Liver (tissue), 9 donors: ENCODE measurements around the gene STK32C. TPM values are rescaled to one million over a fixed set of nuclear protein-coding genes. Genes with fewer than 3 reads are reported as not detected.
A peak's percentile ranks its signal among the peaks of the same experiment; 100 is the strongest.

Source experiments
- DNase-seq: peaks from one replicate; pipeline ENCODE4 v3.0.0-alpha.2; 2017; ENCODE audit warnings: low spot score
- H3K27ac ChIP-seq, 2 donors: one replicate each; pipeline ENCODE4 v1.7.0; 2013; ENCODE audit warnings: inconsistent platforms in 2 of 2, low read length in 2 of 2, control low read depth in 1 of 2, low read depth in 1 of 2, mild to moderate bottlenecking in 1 of 2
- H3K27me3 ChIP-seq, 4 donors: one replicate each; pipeline versions ENCODE4 v1.6.1 to v1.7.0; 2013; ENCODE audit warnings: low read length in 3 of 4, inconsistent platforms in 1 of 4, mild to moderate bottlenecking in 1 of 4, moderate library complexity in 1 of 4; ENCODE audit not compliant: control insufficient read depth in 4 of 4, insufficient read depth in 4 of 4
- H3K36me3 ChIP-seq, 4 donors: one replicate each; pipeline versions ENCODE4 v1.6.1 to v1.7.0; 2013; ENCODE audit warnings: low read length in 3 of 4, mild to moderate bottlenecking in 3 of 4, low read depth in 1 of 4, moderate library complexity in 1 of 4; ENCODE audit not compliant: control insufficient read depth in 4 of 4, insufficient read depth in 3 of 4
- H3K4me1 ChIP-seq, 4 donors: one replicate each; pipeline versions ENCODE4 v1.6.1 to v1.7.0; 2013; ENCODE audit warnings: low read length in 3 of 4, mild to moderate bottlenecking in 3 of 4, moderate library complexity in 1 of 4; ENCODE audit not compliant: control insufficient read depth in 4 of 4, insufficient read depth in 4 of 4
- H3K4me3 ChIP-seq, 3 donors: one replicate each; pipeline versions ENCODE4 v1.6.1 to v1.7.0; 2013; ENCODE audit warnings: low read length in 3 of 3, control low read depth in 1 of 3, low read depth in 1 of 3, mild to moderate bottlenecking in 1 of 3
- H3K9ac ChIP-seq, 2 donors: one replicate each; pipeline ENCODE4 v1.7.0; 2013; ENCODE audit warnings: low read length in 2 of 2, mild to moderate bottlenecking in 2 of 2, moderate library complexity in 2 of 2, control low read depth in 1 of 2, low read depth in 1 of 2
- H3K9me3 ChIP-seq, 4 donors: one replicate each; pipeline versions ENCODE4 v1.6.1 to v1.7.0; 2013; ENCODE audit warnings: low read length in 3 of 4; ENCODE audit not compliant: control insufficient read depth in 4 of 4
- EGR1 ChIP-seq, 2 donors: IDR thresholded peaks; 2 replicates each; pipeline ENCODE4 v1.6.1; 2016 to 2018; ENCODE audit warnings: antibody characterized with exemption in 2 of 2, low read depth in 2 of 2
- FOXA1 ChIP-seq: IDR thresholded peaks from 2 replicates; pipeline ENCODE4 v1.6.1; 2016; ENCODE audit warnings: antibody characterized with exemption
- GABPA ChIP-seq, 2 donors: IDR thresholded peaks in 1 of 2; conservative IDR thresholded peaks in 1 of 2; 2 replicates each; pipeline ENCODE4 v1.6.1; 2016; ENCODE audit warnings: antibody characterized with exemption in 2 of 2, mild to moderate bottlenecking in 1 of 2, moderate library complexity in 1 of 2
- HNF4G ChIP-seq: IDR thresholded peaks from 2 replicates; pipeline ENCODE4 v1.6.1; 2016; ENCODE audit warnings: antibody characterized with exemption
- JUND ChIP-seq, 2 donors: IDR thresholded peaks; 2 replicates each; pipeline ENCODE4 v1.6.1; 2016; ENCODE audit warnings: antibody characterized with exemption in 2 of 2
- RAD21 ChIP-seq, 2 donors: IDR thresholded peaks; 2 replicates each; pipeline ENCODE4 v1.6.1; 2016; ENCODE audit warnings: antibody characterized with exemption in 2 of 2, mild to moderate bottlenecking in 2 of 2
- REST ChIP-seq: IDR thresholded peaks from 2 replicates; pipeline ENCODE4 v1.6.1; 2016; ENCODE audit warnings: antibody characterized with exemption, mild to moderate bottlenecking
- RXRA ChIP-seq, 2 donors: IDR thresholded peaks; 2 replicates each; pipeline ENCODE4 v1.6.1; 2017 to 2018; ENCODE audit warnings: antibody characterized with exemption in 2 of 2, mild to moderate bottlenecking in 1 of 2
- WGBS: extraction: QIAGEN DNeasy Blood & Tissue Kit; methylation state at CpG from one replicate; pipeline ENCODE4 v1.1.7; 2013; 5-methylcytosine and 5-hydroxymethylcytosine counted together
- polyA plus RNA-seq, 2 donors: library from polyadenylated mRNA; stranded (reverse) in 1 of 2; unstranded in 1 of 2; fragments of 200-250 nt in 1 of 2; fragments of >200 nt in 1 of 2; fragmentation: Nextera tagmentation in 1 of 2; extraction: Ambion mirVana in 1 of 2; gene quantifications; one replicate each; pipeline versions ENCODE4 v1.2.1 to v1.2.3, GENCODE V29; 2013 to 2015
- total RNA-seq, 2 donors: library from RNA; depleted of rRNA; stranded (reverse); fragments of >200 nt; gene quantifications; one replicate each; pipeline ENCODE4 v1.2.3, GENCODE V29; 2014
- TF ChIP-seq, protein P1 (sequence below): IDR thresholded peaks from 2 replicates; pipeline ENCODE4 v1.6.1; 2016; ENCODE audit warnings: antibody characterized with exemption
- TF ChIP-seq, protein P2 (sequence below): IDR thresholded peaks from 2 replicates; pipeline ENCODE4 v1.6.1; 2016; ENCODE audit warnings: antibody characterized with exemption
- donor health status: healthy.
- donor health status: healthy.
- donor health status: healthy.
- donor health status: healthy.
- donor health status: healthy.

STK32C gene
- total and polyA plus RNA-seq, 4 donors, result 1.8 to 4.6 (median 2.2) TPM

GRCh38 chr10:132187430-132188138, 120.2 kb downstream of the STK32C start:
- Histone ChIP-seq H3K9ac (no peak overlapping the region), H3K9me3 (no peaks in the 10 kb centered on the region), H3K27me3 (peaks cover 0 to 10% (median 4%) of the 10 kb centered on the region in 4 donors), H3K4me3 (peak overlapping the region in 1 of 3 donors; percentile 49), H3K4me1 (peaks cover 7 to 18% (median 13%) of the 10 kb centered on the region in 4 donors), H3K27ac (no peak overlapping the region), H3K36me3 (no peaks in the 10 kb centered on the region)
- 5% methylated on average over 58 of the region's 58 CpGs for WGBS
- TF ChIP-seq GABPA (IDR thresholded peaks at IDR 0.05 in 1 of 2, conservative IDR thresholded peaks at IDR 0.05 in 1 of 2) (no peak), FOXA1 (no peak), RXRA (IDR thresholded peaks at IDR 0.05) (no peak), HNF4G (no peak), JUND (IDR thresholded peaks at IDR 0.05) (no peak)
- TF ChIP-seq, protein P1, sequence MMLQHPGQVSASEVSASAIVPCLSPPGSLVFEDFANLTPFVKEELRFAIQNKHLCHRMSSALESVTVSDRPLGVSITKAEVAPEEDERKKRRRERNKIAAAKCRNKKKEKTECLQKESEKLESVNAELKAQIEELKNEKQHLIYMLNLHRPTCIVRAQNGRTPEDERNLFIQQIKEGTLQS, result no peak
- TF ChIP-seq, protein P2, sequence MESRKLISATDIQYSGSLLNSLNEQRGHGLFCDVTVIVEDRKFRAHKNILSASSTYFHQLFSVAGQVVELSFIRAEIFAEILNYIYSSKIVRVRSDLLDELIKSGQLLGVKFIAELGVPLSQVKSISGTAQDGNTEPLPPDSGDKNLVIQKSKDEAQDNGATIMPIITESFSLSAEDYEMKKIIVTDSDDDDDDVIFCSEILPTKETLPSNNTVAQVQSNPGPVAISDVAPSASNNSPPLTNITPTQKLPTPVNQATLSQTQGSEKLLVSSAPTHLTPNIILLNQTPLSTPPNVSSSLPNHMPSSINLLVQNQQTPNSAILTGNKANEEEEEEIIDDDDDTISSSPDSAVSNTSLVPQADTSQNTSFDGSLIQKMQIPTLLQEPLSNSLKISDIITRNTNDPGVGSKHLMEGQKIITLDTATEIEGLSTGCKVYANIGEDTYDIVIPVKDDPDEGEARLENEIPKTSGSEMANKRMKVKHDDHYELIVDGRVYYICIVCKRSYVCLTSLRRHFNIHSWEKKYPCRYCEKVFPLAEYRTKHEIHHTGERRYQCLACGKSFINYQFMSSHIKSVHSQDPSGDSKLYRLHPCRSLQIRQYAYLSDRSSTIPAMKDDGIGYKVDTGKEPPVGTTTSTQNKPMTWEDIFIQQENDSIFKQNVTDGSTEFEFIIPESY, result no peak
- no peak for DNase-seq

DNA sequence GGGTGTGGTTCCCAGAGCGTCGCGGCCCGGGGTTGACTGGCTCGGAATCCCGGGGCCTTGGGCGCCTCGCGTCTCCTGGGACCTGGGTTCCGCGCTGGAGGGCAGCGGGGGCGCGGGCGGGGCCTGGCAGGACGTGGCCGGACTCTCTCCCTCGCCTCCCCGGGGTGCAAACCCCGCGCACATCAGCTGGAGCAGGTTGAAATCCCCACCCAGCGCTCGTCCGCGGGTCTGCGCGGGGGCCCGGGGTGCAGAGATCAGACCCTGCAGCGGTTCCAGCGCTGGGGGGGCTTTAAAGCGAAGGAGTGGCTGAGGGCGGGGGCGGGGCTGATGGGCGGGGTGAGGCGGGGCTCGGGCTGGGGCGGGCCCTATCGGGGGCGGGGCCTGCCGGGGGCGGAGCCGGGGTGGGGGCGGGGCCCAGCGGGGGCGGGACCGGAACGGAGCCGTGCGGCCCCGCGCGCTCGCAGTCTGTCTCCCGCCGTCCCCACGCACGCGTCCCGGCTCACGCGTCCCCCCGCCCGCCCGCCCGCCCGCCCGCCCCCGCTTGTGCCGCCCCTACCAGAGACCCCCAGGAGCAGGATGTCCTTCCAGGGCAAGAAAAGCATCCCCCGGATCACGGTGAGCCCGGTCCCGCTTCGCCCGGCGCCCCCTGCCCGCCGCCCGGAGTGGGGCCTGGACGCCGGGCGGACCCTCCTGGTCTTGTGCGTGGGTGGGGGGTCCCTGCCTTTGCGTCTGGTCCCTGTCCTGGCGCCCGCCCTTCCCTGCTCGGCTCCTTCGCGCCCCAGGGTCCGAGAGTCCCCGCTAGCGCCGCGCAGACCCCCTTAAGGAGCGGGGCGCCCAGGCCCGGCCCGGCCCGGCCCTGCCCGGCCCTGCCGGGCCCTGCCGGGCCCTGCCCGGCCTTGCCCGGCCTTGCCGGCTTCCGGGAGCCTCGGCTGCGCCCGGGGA, 121.0 kb downstream of the STK32C start, which contains the start of gene DPYSL4:
Gene DPYSL4 (plus strand): TSS at position 461 of the 942 bp plus-strand sequence. CDS start 116 bp downstream, at position 577.
- peaks cover 8 to 21% (median 15%) of the 10 kb centered on the region in 4 donors for H3K4me1 ChIP-seq
- no peaks in the 10 kb centered on the region for H3K36me3 ChIP-seq
- H3K27me3 ChIP-seq, result peaks cover 0 to 10% (median 4%) of the 10 kb centered on the region in 4 donors
- H3K9me3 ChIP-seq, result no peaks in the 10 kb centered on the region
- peak within 1 kb of the TSS in 1 of 3 donors; percentile 49 for H3K4me3 ChIP-seq
- no peak for DNase-seq
- TF ChIP-seq EGR1 (IDR thresholded peaks at IDR 0.05; ENCODE audit: low read depth in 2 of 2), result no peak
- H3K27ac ChIP-seq, result no peak within 1 kb of the TSS
- H3K9ac ChIP-seq, result no peak within 1 kb of the TSS
- WGBS, result 5% methylated on average over 109 of the region's 109 CpGs

DNA sequence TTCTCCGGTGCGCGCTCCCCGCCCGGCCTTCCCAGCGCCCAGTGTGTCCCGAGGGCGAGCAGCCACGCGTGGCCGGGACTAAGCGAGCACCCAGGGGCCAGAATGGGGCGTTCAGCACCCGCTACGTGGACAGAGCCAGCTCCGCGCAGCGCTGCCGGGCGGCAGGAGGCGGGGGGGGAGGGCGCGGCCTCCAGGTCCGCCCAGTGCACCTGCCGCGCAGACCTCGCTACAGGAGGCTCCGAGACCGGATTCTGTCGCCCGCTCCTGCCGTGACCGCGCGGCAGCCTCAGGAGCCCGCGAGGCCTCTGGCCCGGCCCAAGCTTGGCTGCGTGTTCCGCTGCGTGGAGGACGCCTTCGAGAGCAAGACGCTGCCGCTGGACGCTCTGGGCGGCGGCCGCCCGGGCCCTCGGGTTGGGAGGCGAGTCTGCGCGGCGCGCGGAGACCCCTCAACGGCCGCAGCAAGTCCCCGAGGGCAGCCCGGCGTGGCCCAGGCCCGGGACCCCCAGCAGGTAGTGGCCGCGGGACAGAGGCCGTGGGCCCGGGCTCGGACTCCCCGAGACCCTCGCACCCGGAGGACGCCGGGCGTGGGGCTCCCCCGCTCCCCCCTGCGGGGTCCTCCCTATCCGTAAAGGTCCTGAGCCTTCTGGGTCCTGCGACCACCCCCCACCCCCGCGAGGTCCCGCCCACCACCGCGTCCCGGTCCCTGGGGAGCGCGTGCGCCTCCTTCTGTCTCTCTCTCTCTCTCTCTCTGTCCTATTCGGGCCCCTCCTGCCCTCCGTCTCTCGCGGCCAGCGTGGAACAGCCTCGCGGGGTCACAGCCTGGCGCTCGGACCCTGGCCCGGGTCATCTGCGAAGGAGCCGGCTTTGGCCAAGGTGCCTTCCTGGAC, 121.9 kb downstream of the STK32C start:
- no peaks in the 10 kb centered on the region for H3K9me3 ChIP-seq
- H3K4me1 ChIP-seq, result peaks cover 8 to 21% (median 15%) of the 10 kb centered on the region in 4 donors
- WGBS, result 9% methylated on average over 99 of the region's 99 CpGs
- no peak overlapping the region for H3K27ac ChIP-seq
- TF ChIP-seq REST, result peak; percentile 98
- TF ChIP-seq RAD21 (IDR thresholded peaks at IDR 0.05), result no peak
- H3K4me3 ChIP-seq, result peak overlapping the region in 1 of 3 donors; percentile 49
- no peak overlapping the region for H3K9ac ChIP-seq
- peaks cover 0 to 10% (median 4%) of the 10 kb centered on the region in 4 donors for H3K27me3 ChIP-seq
- peak; percentile 43 for DNase-seq
- no peaks in the 10 kb centered on the region for H3K36me3 ChIP-seq
